Activated naive CD8-positive, alpha-beta T cell treated with anti-CD3 and anti-CD28 coated beads, Interleukin-2, amount 50 U/mL, for 16 hours (primary cell): ENCODE measurements around the gene KRT36.
A peak's percentile ranks its signal among the peaks of the same experiment; 100 is the strongest.

ENCODE experiments used
- DNase-seq: peaks from one replicate; pipeline ENCODE4 v3.0.0-alpha.2; 2020; ENCODE audit warnings: low read depth, low spot score

KRT36 gene

GRCh38 chr17:41504246-41504977 lies 14.7 kb upstream of the KRT36 start:
- no peak for DNase-seq

GRCh38 chr17:41503202-41503601 lies 13.5 kb upstream of the KRT36 start:
- no peak for DNase-seq

- DNase-seq: no peak
Observed at GRCh38 chr17:41500131-41500911, 10.6 kb upstream of the KRT36 start.

- DNase-seq: no peak
Observed at GRCh38 chr17:41499714-41500113, 10.0 kb upstream of the KRT36 start.

- DNase-seq: no peak
Observed at GRCh38 chr17:41498276-41498675, 8.6 kb upstream of the KRT36 start.

- peak; percentile 33 for DNase-seq
Observed at GRCh38 chr17:41496803-41497484, 7.2 kb upstream of the KRT36 start.

GRCh38 chr17:41494524-41494923 lies 4.8 kb upstream of the KRT36 start:
- no peak for DNase-seq

GRCh38 chr17:41492771-41493170 lies 3.1 kb upstream of the KRT36 start:
- DNase-seq: no peak

GRCh38 chr17:41492351-41492750 lies 2.6 kb upstream of the KRT36 start:
- no peak for DNase-seq

- no peak for DNase-seq
Observed at GRCh38 chr17:41491476-41491875, 1.8 kb upstream of the KRT36 start.

- DNase-seq: no peak
Observed at GRCh38 chr17:41490000-41490990, 585 bp upstream of the KRT36 start.

- DNase-seq: no peak
Observed at GRCh38 chr17:41486809-41487530, 2.7 kb downstream of the KRT36 start.

GRCh38 chr17:41486316-41486715 lies 3.4 kb downstream of the KRT36 start:
- no peak for DNase-seq

GRCh38 chr17:41484920-41485904 lies 4.5 kb downstream of the KRT36 start:
- no peak for DNase-seq

- no peak for DNase-seq
Observed at GRCh38 chr17:41483991-41484826, 5.5 kb downstream of the KRT36 start.

- no peak for DNase-seq
Observed at GRCh38 chr17:41483531-41483930, 6.2 kb downstream of the KRT36 start.

GRCh38 chr17:41481036-41481435 lies 8.7 kb downstream of the KRT36 start, which contains the start of gene KRT35:
Gene KRT35, minus strand, starts transcription at chr17:41481151. Its CDS starts 54 bp downstream, at chr17:41481097.
- no peak for DNase-seq

- DNase-seq: no peak
Observed at GRCh38 chr17:41480581-41480980, 9.1 kb downstream of the KRT36 start.
